Peyer's patch (tissue), 4 donors: ENCODE results near the gene PDK4. TPM values are rescaled to one million over a fixed set of nuclear protein-coding genes. Genes with fewer than 3 reads are reported as not detected.

ENCODE experiments used
- DNase-seq, 3 donors: peaks; one replicate each; pipeline ENCODE4 v3.0.0-alpha.2; 2017 to 2019
- H3K27ac ChIP-seq, 4 donors: fragments of 200-600 bp; sonication (generic); one replicate each; pipeline ENCODE4 v1.5.1; 2016 to 2019
- H3K27me3 ChIP-seq, 2 donors: fragments of 200-600 bp; sonication (generic); one replicate each; pipeline ENCODE4 v1.5.1; 2019
- H3K36me3 ChIP-seq, 3 donors: fragments of 200-600 bp; sonication (generic); one replicate each; pipeline ENCODE4 v1.5.1; 2016 to 2019
- H3K4me1 ChIP-seq, 4 donors: fragments of 200-600 bp; sonication (generic); one replicate each; pipeline ENCODE4 v1.5.1; 2016 to 2019
- H3K4me3 ChIP-seq, 4 donors: fragments of 200-600 bp; sonication (generic); 1 replicate in 3 of 4; 2 replicates in 1 of 4; pipeline ENCODE4 v1.5.1; 2016 to 2019; ENCODE audit warnings: mild to moderate bottlenecking in 1 of 4
- H3K9me3 ChIP-seq, 4 donors: fragments of 200-600 bp; sonication (generic); one replicate each; pipeline ENCODE4 v1.5.1; 2016 to 2019; ENCODE audit warnings: mild to moderate bottlenecking in 1 of 4
- POLR2A ChIP-seq, 2 donors: fragments of 450-650 bp; IDR thresholded peaks; one replicate each; pipeline ENCODE4 v1.5.1; 2017; ENCODE audit warnings: antibody characterized with exemption in 2 of 2, mild to moderate bottlenecking in 2 of 2, moderate library complexity in 2 of 2
- total RNA-seq, 4 donors: library from RNA; depleted of rRNA; stranded (reverse); fragments of >200 nt; gene quantifications; one replicate each; pipeline ENCODE4 v1.1.0, GENCODE V29; 2016
- TF ChIP-seq, protein P1 (sequence below), 6 experiments: fragments of 450-650 bp in 4 of 6; fragments of 200-600 bp in 2 of 6; sonication (generic) in 1 of 6; IDR thresholded peaks; one replicate each; pipeline ENCODE4 v1.5.1; 2017 to 2019; ENCODE audit warnings: antibody characterized with exemption in 6 of 6, mild to moderate bottlenecking in 3 of 6, moderate library complexity in 1 of 6

Gene PDK4
- total RNA-seq, 4 donors from 2014 or later = 130 to 664 (median 240) TPM

DNA sequence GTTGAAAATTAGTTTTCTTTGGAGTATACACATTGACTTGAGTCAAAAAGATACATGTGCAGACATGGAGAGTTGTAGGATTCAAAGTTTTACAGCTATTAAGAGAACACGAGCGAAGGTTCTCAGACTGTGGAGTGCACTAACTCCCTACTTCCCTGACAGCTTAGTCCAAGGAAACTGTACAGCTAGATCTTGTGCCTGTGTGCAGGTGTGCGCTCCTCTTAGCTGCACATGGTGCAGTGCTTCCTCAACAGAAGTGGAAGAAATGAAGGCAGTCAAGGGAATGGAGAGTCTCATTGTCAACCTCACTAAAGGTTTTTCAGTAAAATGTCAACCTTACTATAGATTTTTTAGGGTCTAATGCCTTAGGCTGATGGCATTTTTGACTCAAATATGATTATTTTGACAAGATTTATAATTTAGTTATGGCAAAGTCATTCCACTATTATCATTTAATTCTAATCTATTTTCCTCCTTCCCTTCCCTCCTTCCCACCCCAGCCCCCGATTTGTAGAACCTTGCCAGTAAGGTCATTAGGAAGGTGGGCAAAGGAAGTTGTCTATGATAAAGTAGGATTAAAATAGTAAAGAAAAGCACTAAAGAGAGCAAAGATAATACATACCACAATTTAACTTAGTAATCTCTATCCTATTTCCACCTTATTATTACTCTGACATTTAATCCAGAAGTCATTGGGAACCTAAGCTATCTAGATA lies 13.6 kb downstream of the PDK4 start:
- Histone ChIP-seq H3K27ac (peak overlapping the region in 2 of 4 donors; percentile 24 to 61), H3K4me1 (no peaks in the 10 kb centered on the region), H3K27me3 (no peaks in the 10 kb centered on the region), H3K36me3 (peaks cover 0 to 44% (median 0%) of the 10 kb centered on the region in 3 donors), H3K4me3 (no peak overlapping the region), H3K9me3 (no peaks in the 10 kb centered on the region)
- peak in 1 of 3 donors; percentile 59 for DNase-seq
- TF ChIP-seq, protein P1, sequence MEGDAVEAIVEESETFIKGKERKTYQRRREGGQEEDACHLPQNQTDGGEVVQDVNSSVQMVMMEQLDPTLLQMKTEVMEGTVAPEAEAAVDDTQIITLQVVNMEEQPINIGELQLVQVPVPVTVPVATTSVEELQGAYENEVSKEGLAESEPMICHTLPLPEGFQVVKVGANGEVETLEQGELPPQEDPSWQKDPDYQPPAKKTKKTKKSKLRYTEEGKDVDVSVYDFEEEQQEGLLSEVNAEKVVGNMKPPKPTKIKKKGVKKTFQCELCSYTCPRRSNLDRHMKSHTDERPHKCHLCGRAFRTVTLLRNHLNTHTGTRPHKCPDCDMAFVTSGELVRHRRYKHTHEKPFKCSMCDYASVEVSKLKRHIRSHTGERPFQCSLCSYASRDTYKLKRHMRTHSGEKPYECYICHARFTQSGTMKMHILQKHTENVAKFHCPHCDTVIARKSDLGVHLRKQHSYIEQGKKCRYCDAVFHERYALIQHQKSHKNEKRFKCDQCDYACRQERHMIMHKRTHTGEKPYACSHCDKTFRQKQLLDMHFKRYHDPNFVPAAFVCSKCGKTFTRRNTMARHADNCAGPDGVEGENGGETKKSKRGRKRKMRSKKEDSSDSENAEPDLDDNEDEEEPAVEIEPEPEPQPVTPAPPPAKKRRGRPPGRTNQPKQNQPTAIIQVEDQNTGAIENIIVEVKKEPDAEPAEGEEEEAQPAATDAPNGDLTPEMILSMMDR (IDR thresholded peaks at IDR 0.05) = peak in 1 of 6 experiments; percentile 1
- TF ChIP-seq POLR2A (IDR thresholded peaks at IDR 0.05) = peak in 1 of 2 donors; percentile 38

DNA sequence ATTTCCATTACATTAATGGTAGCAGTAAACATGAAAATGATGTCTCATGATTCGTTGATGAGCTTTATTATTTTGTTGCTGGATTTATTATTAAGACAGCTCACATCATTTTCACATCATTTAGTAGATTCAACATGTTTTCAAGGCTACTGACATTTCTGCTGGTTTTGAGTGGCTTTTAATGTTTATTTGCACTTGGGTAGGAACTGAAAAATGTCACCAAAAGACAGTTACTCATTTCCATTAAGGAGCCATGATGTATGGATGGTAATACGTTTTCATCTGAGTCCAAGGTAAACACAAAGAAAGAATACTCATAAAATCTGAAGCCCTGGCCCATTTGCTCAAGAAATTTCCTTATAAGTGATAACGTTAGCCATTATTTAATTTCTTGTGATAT lies 14.8 kb downstream of the PDK4 start:
- Histone ChIP-seq H3K27me3 (no peaks in the 10 kb centered on the region), H3K36me3 (peaks cover 0 to 32% (median 0%) of the 10 kb centered on the region in 3 donors), H3K4me3 (no peak overlapping the region), H3K4me1 (no peaks in the 10 kb centered on the region), H3K9me3 (no peaks in the 10 kb centered on the region), H3K27ac (no peak overlapping the region)
- TF ChIP-seq POLR2A (IDR thresholded peaks at IDR 0.05) = no peak
- TF ChIP-seq, protein P1 (IDR thresholded peaks at IDR 0.05) = no peak
- DNase-seq = no peak

DNA sequence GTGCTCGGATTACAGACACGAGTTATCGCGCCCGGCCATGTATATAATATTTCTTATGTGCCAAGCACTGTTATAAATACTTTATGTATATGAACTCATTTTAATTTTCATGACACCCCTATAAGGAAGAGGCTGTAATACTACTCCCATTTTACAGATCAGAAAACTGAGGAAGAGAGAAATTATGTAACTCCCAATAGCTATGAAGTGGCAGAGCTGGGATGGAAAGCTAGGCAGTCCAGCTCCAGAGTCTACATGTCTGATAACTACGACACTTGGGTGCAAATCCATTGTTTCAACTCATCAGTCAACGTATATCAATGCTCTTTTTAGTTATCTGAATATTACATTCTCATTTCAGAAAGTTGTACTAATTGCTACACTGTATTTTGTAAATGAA lies 17.0 kb downstream of the PDK4 start:
- H3K36me3 ChIP-seq = peaks cover 0 to 10% (median 0%) of the 10 kb centered on the region in 3 donors
- TF ChIP-seq POLR2A (IDR thresholded peaks at IDR 0.05) = no peak
- TF ChIP-seq, protein P1 (IDR thresholded peaks at IDR 0.05) = no peak
- H3K27ac ChIP-seq = no peak overlapping the region
- DNase-seq = no peak
- H3K4me1 ChIP-seq = no peaks in the 10 kb centered on the region
- H3K4me3 ChIP-seq = no peak overlapping the region
- no peaks in the 10 kb centered on the region for H3K27me3 ChIP-seq
- no peaks in the 10 kb centered on the region for H3K9me3 ChIP-seq

DNA sequence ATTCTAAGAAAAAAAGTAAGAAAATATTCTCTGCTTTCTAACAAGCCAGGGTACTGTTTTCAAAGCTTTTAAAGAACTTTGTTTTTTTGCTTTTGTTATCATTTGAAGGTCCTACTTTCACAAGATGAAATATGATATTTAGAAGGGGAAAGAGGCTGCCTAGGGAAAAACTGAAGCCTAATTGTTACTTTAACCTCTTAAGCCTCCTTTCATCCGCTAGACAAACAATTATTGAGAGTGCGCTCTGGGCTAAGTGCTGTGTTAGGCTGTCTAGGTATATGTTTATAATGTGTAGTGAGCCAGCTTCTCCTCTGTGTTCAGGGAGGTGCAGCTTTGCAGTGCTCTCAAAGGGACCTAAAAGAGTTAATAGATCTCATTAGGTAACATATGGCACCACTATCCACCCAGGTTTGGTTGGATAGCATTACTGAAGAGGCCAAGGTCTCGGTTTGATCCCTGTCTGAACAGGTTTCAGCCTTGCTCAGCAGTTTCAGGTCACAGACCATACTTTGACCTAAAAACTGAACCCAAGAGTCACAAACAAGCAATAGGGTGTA lies 17.9 kb downstream of the PDK4 start:
- Histone ChIP-seq H3K4me3 (no peak overlapping the region), H3K9me3 (no peaks in the 10 kb centered on the region), H3K27ac (peak overlapping the region in 1 of 4 donors; percentile 59), H3K4me1 (no peaks in the 10 kb centered on the region), H3K27me3 (no peaks in the 10 kb centered on the region), H3K36me3 (peaks cover 0 to under 1% (median 0%) of the 10 kb centered on the region in 3 donors)
- no peak for DNase-seq
- TF ChIP-seq POLR2A (IDR thresholded peaks at IDR 0.05) = no peak
- TF ChIP-seq, protein P1 (IDR thresholded peaks at IDR 0.05) = no peak

DNA sequence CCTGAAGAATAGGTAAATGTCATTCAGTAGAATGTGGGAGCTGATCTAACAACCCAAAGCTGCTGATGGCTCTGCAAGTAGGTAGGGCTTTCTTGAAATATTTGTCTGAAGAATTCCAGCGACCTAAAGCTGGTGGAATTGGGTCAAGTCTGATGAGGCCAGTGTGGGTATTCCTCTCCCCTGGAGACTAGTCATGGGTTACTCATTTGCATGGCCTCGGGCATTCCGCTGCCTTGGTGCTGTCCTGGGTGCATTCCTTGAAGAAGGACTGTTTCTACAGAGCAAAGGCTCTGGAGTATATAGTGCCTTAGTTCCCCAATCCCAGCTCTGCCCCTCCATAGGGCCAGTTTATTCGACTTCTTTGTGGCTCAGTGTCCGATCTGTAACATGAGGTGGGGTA lies 19.2 kb downstream of the PDK4 start:
- Histone ChIP-seq H3K4me3 (no peak overlapping the region), H3K27ac (no peak overlapping the region), H3K4me1 (no peaks in the 10 kb centered on the region), H3K36me3 (no peaks in the 10 kb centered on the region), H3K27me3 (no peaks in the 10 kb centered on the region), H3K9me3 (no peaks in the 10 kb centered on the region)
- no peak for DNase-seq
- TF ChIP-seq, protein P1 (IDR thresholded peaks at IDR 0.05) = no peak
- no peak for TF ChIP-seq POLR2A (IDR thresholded peaks at IDR 0.05)
